ENCODE measurements around the gene ARFGAP1. TPM values are rescaled to one million over a fixed set of nuclear protein-coding genes. Genes with fewer than 3 reads are reported as not detected.

Gene ARFGAP1
- total RNA-seq, 1 donor from 2014 or later, result 30.9 TPM

DNA sequence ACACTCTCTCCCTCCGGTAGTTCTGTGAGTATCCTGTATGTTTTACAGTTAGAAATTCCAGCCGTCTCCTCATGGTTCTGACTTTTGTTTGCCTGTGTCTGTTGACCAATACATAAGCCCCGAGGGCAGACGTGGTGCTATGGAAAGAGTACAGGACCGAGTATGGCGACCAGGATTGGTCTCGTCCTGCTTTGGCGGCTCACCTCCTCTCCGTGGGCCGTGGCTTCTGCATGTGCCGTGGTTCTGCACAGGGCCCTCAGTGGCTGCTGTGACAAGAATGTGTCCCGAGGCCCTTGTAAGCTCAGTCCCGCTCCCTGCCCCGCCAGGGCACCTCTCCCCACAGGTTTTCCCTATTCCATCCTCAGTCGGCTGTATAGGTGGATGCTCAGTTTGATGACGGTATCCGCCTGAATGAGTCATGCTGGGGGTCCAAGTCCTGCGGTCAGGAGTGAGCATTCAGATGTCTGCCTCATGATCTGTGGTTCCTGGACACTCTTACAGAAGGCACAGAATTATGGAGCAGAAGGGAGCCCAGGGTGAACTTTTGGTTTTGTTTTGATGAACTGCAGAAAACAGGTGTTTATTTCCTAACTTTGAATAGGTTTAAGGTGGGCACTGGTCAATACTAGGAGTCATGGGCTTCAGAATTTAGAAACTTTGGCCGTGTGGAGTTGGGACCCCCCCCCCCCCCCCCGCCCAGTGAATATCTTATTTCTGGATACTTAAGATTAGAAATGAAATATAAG, 1.2 kb downstream of the ARFGAP1 start:
- no peak for DNase-seq
- intact Hi-C loops (cut with micrococcal nuclease), result no loop called here
- no peak for ATAC-seq

DNA sequence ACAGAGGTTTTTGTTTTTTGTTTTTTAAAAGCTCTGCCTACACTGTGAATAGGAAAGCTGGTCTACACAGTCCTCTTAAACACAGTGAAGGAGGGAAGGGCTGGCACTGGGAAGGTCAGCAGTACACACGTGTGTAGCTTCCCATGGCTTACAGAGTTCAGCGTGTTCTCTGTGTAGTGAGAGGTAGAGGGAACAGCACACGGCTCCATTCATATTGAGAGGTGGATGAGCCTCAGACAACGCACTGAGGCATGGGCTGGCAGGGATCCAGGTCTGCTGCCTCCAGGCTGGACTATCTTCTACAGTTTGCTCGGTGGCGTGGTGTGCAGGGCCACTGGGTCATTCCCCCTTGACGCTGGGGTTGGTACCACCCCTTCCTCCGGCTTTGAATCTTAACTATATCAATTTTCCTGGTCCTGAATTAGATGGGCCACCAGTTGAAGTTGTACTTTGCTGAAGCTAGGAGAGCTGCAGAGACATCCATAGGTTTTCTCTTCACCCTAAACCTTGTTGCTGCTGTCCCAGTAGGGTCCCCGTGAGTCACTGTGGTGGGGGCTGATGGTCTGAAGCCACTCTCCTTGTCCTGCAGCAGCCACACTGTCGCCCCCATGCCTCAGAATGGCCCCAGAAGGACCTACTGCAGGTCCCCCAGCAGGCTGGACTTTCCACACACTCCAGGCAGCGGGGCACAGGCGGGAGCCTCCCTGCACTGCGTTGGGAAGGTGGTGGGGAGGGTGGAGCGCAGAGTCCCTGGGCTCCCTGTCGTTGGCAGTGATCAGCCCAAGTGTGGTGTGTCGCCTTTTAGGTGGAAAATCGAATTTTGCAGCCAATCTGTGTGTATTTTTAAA, 2.0 kb downstream of the ARFGAP1 start:
- ATAC-seq (no peak), DNase-seq (no peak)
- intact Hi-C loops (cut with micrococcal nuclease), result no loop called here

DNA sequence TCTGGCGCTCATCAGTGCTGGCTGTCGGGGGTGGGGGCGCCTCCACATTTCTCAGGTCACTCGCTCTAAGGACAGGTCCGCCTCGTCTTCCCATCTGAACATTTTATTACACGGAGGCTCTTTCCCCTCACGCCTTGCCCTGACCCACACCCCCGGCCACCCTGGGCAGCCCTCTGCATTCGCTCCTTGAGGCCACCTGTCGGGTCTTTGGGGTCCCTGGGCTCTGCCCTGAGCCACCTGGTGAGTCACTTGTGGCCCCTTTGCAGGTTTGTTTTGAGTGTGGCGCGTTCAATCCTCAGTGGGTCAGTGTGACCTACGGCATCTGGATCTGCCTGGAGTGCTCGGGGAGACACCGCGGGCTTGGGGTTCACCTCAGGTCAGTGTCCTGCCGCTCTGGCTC, 3.2 kb downstream of the ARFGAP1 start:
- DNase-seq (no peak), ATAC-seq (no peak)
- intact Hi-C loops (cut with micrococcal nuclease), result no loop called here

- intact Hi-C loops (cut with micrococcal nuclease), result no loop called here
- no peak for ATAC-seq
- no peak for DNase-seq
Observed at GRCh38 chr20:63276956-63277355, 4.3 kb downstream of the ARFGAP1 start.

GRCh38 chr20:63277466-63278272, 5.1 kb downstream of the ARFGAP1 start:
- ATAC-seq (no peak), DNase-seq (no peak)
- intact Hi-C loops (cut with micrococcal nuclease), result no loop called here

- intact Hi-C loops (cut with micrococcal nuclease), result no loop called here
- ATAC-seq (no peak), DNase-seq (no peak)
Observed at GRCh38 chr20:63278661-63279060, 6.0 kb downstream of the ARFGAP1 start.

GRCh38 chr20:63279931-63280330, 7.3 kb downstream of the ARFGAP1 start:
- ATAC-seq (no peak), DNase-seq (no peak)
- intact Hi-C loops (cut with micrococcal nuclease), result no loop called here

DNA sequence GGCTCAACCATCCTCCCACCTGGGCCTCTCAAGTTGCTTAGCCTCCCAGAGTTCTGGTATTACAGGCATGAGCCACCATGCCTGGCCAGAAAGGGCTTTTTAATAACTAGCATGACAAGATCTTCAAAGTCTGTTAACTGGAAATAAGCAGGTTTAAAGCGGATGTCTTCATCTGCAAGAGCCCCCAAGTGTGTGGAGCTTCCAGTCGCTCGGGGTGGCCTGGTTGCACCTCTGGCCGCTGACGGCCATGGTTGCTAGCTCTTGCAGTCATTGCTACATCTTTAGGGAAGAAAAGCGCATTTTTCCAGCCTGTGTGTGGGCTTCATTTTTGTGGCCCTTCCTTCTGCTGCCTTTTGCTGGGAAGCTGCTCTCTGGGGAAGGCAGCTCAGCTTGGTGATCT, 7.8 kb downstream of the ARFGAP1 start:
- intact Hi-C loops (cut with micrococcal nuclease), result no loop called here
- no peak for DNase-seq
- no peak for ATAC-seq

- ATAC-seq (no peak), DNase-seq (no peak)
- intact Hi-C loops (cut with micrococcal nuclease), result no loop called here
Observed at GRCh38 chr20:63280929-63281545, 8.4 kb downstream of the ARFGAP1 start.

GRCh38 chr20:63281742-63282665, 9.4 kb downstream of the ARFGAP1 start:
- DNase-seq (no peak), ATAC-seq (no peak)
- intact Hi-C loops (cut with micrococcal nuclease), result no loop called here

DNA sequence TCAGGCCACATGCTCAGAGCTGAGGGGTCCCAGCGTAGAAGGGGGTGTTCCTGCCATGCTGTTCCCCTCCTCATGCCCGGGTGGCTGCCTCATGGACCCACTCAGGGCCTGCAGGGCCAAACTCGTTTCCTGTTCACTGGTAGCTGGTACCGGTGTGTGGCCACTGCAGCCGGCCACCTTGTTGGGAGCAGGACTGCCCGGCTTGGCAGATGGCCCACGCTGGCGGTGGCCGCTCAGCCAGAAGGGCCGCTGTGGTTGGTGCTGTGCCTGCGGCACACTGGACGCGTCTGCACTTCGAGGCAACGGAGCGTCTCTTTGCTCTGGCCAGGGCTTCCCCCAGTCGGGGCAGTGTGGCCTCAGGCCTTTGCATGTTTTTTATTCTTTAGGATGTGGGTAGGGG, 10.3 kb downstream of the ARFGAP1 start:
- ATAC-seq, result no peak
- intact Hi-C loops (cut with micrococcal nuclease), result no loop called here
- DNase-seq, result no peak

- intact Hi-C loops (cut with micrococcal nuclease), result no loop called here
- no peak for DNase-seq
- ATAC-seq, result no peak
Observed at GRCh38 chr20:63283397-63284082, 10.9 kb downstream of the ARFGAP1 start.

DNA sequence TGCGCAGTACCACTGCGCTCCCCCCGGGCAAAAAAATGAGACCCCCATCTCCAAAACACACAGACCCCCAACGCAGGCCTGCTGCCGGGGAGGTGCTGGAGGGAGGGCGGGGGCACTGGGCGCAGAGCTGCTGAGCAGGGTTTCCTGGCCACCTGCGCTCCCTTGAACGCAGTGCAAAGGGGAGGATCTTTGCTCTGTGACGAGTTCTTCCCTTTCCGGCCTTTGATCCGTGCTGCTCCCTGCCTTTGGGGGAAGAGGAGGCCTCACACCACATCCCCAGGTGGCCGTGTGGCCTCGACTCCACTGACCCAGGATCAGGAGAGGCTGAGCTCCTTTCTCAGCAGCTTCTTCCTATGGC, 11.4 kb downstream of the ARFGAP1 start:
- DNase-seq (no peak), ATAC-seq (no peak)
- intact Hi-C loops (cut with micrococcal nuclease), result no loop called here

DNA sequence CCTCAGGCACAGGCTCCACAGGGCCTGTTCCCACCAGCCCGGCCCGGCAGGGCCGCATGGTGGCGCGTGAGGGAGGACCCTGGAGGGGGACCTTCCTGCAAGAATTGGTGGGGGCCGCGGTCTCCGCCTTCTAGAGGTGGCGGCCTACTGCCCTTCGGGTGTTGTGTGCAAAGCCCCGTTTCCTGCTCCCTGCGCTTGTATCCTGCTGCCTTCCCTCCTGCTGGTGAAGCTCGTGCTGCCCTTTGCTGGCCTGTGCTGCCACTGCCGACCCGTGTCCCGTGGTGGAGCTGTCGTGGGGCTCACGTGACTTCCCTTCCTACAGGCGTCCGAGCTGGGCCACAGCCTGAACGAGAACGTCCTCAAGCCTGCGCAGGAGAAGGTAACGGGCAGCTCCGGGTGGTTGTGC, 11.9 kb downstream of the ARFGAP1 start:
- DNase-seq, result no peak
- ATAC-seq, result no peak
- intact Hi-C loops (cut with micrococcal nuclease), result no loop called here

- ATAC-seq, result no peak
- no peak for DNase-seq
- intact Hi-C loops (cut with micrococcal nuclease), result no loop called here
Observed at GRCh38 chr20:63284981-63285524, 12.4 kb downstream of the ARFGAP1 start.

- intact Hi-C loops (cut with micrococcal nuclease), result no loop called here
- ATAC-seq (no peak), DNase-seq (no peak)
Observed at GRCh38 chr20:63285636-63286615, 13.3 kb downstream of the ARFGAP1 start.

All from left ventricle myocardium superior (tissue), 1 donor.